Measurements from ENCODE around the gene UNC119. TPM values are rescaled to one million over a fixed set of nuclear protein-coding genes. Genes with fewer than 3 reads are reported as not detected.

UNC119 gene
- total and polyA plus RNA-seq, 2 experiments from 2014 or later, result 101 to 124 TPM

GRCh38 chr17:28572259-28573039 lies 20.0 kb upstream of the UNC119 start:
- Histone ChIP-seq H3K36me3 (no peaks in the 10 kb centered on the region), H3K4me1 (ENCODE audit: low read depth) (peaks cover 23% of the 10 kb centered on the region), H3K27me3 (no peaks in the 10 kb centered on the region), H3K4me3 (peak overlapping the region; percentile 92), H3K27ac (no peak overlapping the region), H3K9me3 (ENCODE audit: low read depth) (no peaks in the 10 kb centered on the region)
- TF ChIP-seq, protein P1, sequence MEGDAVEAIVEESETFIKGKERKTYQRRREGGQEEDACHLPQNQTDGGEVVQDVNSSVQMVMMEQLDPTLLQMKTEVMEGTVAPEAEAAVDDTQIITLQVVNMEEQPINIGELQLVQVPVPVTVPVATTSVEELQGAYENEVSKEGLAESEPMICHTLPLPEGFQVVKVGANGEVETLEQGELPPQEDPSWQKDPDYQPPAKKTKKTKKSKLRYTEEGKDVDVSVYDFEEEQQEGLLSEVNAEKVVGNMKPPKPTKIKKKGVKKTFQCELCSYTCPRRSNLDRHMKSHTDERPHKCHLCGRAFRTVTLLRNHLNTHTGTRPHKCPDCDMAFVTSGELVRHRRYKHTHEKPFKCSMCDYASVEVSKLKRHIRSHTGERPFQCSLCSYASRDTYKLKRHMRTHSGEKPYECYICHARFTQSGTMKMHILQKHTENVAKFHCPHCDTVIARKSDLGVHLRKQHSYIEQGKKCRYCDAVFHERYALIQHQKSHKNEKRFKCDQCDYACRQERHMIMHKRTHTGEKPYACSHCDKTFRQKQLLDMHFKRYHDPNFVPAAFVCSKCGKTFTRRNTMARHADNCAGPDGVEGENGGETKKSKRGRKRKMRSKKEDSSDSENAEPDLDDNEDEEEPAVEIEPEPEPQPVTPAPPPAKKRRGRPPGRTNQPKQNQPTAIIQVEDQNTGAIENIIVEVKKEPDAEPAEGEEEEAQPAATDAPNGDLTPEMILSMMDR (IDR thresholded peaks at IDR 0.05; ENCODE audit: low read depth, low read length), result no peak
- DNase-seq (ENCODE audit: low read depth in 1 of 2, low spot score in 1 of 2), result no peak

DNA sequence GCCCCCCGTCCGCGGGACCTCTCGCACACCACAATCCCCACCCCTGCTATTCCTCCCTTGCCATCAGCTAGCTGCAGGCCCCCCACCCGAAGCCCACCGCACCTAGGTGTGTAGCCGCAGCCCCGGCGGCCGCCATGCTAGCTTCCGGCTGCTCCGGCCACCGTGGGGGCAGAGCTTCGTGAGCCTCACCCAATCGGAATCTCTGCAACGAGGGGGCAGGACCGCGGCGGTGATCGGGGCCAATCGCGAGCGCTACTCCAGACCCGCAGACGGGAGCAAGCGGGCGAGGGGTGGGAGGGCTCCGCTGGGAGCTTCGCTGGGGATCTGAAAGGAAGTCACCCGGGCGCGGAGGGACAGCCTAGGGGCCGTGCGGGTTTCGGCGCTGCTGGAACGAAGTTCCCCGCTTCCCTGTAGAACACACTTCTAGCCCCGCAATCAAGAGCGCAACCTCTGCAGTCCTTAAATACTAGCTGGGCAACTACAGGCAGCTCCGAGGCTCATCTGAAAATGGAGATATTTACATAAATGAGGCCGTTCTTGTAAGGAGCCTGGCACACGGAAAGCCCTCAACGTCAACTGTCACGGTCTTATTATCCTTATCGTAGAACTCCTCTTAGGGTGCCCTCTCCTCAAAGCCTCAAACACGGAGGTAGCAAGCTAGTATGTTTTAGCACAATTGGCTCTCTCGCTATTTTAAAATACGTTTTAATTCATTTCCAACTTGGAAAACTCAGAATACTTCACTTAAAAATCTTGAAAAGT lies 19.1 kb upstream of the UNC119 start, which contains the start of gene PIGS:
Gene PIGS (minus strand): TSS at position 164 of the 762 bp plus-strand sequence. CDS start 28 bp downstream, at position 136.
- Histone ChIP-seq H3K27ac (peak within 1 kb of the TSS; percentile 42), H3K27me3 (no peaks in the 10 kb centered on the region), H3K36me3 (no peaks in the 10 kb centered on the region), H3K4me3 (peak within 1 kb of the TSS; percentile 92), H3K4me1 (ENCODE audit: low read depth) (peaks cover 23% of the 10 kb centered on the region), H3K9me3 (ENCODE audit: low read depth) (no peaks in the 10 kb centered on the region)
- TF ChIP-seq, protein P1 (IDR thresholded peaks at IDR 0.05; ENCODE audit: low read depth, low read length), result no peak
- peak; percentile 91 to 97 for DNase-seq (ENCODE audit: low read depth in 1 of 2, low spot score in 1 of 2)

DNA sequence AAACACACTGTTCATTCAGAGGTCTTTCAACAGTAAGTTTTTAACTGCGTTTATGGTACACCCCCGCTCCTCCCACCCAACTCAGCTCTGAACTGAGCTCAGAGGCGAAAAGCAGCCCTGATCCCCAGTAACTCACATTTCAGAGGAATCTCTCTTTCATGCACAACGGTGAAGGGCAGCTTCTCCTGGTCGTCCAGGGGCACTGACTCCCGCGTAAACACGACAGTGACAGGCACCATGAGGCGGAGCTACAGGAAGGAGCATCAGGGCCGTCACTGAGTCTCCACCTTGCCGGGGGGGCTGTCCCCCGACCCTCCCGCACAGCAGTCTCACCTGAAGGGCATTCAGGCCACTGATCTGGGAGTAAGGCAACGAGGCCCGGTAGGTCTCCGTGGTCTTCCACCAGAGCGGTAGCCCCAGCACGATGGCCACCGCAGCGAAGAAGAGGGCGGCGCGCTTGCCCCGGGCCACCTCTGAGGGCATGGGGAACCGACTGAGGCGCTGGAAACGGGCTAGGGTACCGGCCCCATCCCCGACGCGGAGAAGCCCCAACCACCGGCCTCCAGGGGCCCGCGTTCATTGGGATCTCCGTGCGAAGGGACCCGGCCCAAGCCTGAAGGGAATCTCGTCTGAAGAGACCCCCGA lies 18.4 kb upstream of the UNC119 start:
- DNase-seq (ENCODE audit: low read depth in 1 of 2, low spot score in 1 of 2), result peak in 1 of 2 donors; percentile 44
- peak overlapping the region; percentile 92 for H3K4me3 ChIP-seq
- TF ChIP-seq, protein P1 (IDR thresholded peaks at IDR 0.05; ENCODE audit: low read depth, low read length), result no peak
- peaks cover 21% of the 10 kb centered on the region for H3K4me1 ChIP-seq (ENCODE audit: low read depth)
- peak overlapping the region; percentile 42 for H3K27ac ChIP-seq
- H3K36me3 ChIP-seq, result no peaks in the 10 kb centered on the region
- H3K9me3 ChIP-seq (ENCODE audit: low read depth), result no peaks in the 10 kb centered on the region
- H3K27me3 ChIP-seq, result no peaks in the 10 kb centered on the region

- H3K9me3 ChIP-seq (ENCODE audit: low read depth), result no peaks in the 10 kb centered on the region
- no peak overlapping the region for H3K4me3 ChIP-seq
- H3K27me3 ChIP-seq, result no peaks in the 10 kb centered on the region
- peaks cover 14% of the 10 kb centered on the region for H3K4me1 ChIP-seq (ENCODE audit: low read depth)
- no peaks in the 10 kb centered on the region for H3K36me3 ChIP-seq
- no peak for DNase-seq (ENCODE audit: low read depth in 1 of 2, low spot score in 1 of 2)
- TF ChIP-seq, protein P1 (IDR thresholded peaks at IDR 0.05; ENCODE audit: low read depth, low read length), result no peak
- no peak overlapping the region for H3K27ac ChIP-seq
These were observed 17.0 kb upstream of the UNC119 start for GRCh38 chr17:28569446-28569845.

GRCh38 chr17:28567604-28568003 lies 15.2 kb upstream of the UNC119 start:
- no peaks in the 10 kb centered on the region for H3K27me3 ChIP-seq
- TF ChIP-seq, protein P1 (IDR thresholded peaks at IDR 0.05; ENCODE audit: low read depth, low read length), result no peak
- peaks cover 14% of the 10 kb centered on the region for H3K4me1 ChIP-seq (ENCODE audit: low read depth)
- no peaks in the 10 kb centered on the region for H3K36me3 ChIP-seq
- DNase-seq (ENCODE audit: low read depth in 1 of 2, low spot score in 1 of 2), result no peak
- no peak overlapping the region for H3K4me3 ChIP-seq
- no peaks in the 10 kb centered on the region for H3K9me3 ChIP-seq (ENCODE audit: low read depth)
- no peak overlapping the region for H3K27ac ChIP-seq
